Stimulated activated CD8-positive, alpha-beta memory T cell treated with anti-CD3 and anti-CD28 coated beads, Interleukin-4, amount 100 ng/mL, for 48 hours (primary cell): ENCODE data around the gene RASGRF1.
"Not testable (repeated sequence)": the region's sequence is repeated elsewhere in the genome, so short reads cannot be mapped to it uniquely, and the experiment has no call there.

Source experiments
- DNase-seq: peaks from one replicate; pipeline ENCODE4 v3.0.0-alpha.2; 2020

The RASGRF1 gene

GRCh38 chr15:79003896-79004295 lies 86.7 kb downstream of the RASGRF1 start:
- no peak for DNase-seq

GRCh38 chr15:79003301-79003700 lies 87.3 kb downstream of the RASGRF1 start:
- no peak for DNase-seq

GRCh38 chr15:79002581-79002980 lies 88.0 kb downstream of the RASGRF1 start:
- no peak for DNase-seq

GRCh38 chr15:78999636-79000035 lies 90.9 kb downstream of the RASGRF1 start:
- DNase-seq = no peak

GRCh38 chr15:78998526-78998925 lies 92.1 kb downstream of the RASGRF1 start:
- no peak for DNase-seq

GRCh38 chr15:78997981-78998499 lies 92.5 kb downstream of the RASGRF1 start:
- no peak for DNase-seq

- DNase-seq = no peak
These were observed 93.7 kb downstream of the RASGRF1 start for GRCh38 chr15:78996894-78997275.

GRCh38 chr15:78995921-78996893 lies 94.4 kb downstream of the RASGRF1 start:
- no peak for DNase-seq

- not testable (repeated sequence) for DNase-seq
These were observed 95.4 kb downstream of the RASGRF1 start for GRCh38 chr15:78995161-78995560.

GRCh38 chr15:78993931-78994530 lies 96.5 kb downstream of the RASGRF1 start:
- no peak for DNase-seq

- no peak for DNase-seq
These were observed 97.2 kb downstream of the RASGRF1 start for GRCh38 chr15:78993257-78993930.

- no peak for DNase-seq
These were observed 97.9 kb downstream of the RASGRF1 start for GRCh38 chr15:78992416-78993256.

GRCh38 chr15:78991879-78992278 lies 98.7 kb downstream of the RASGRF1 start:
- no peak for DNase-seq

- DNase-seq = no peak
These were observed 99.1 kb downstream of the RASGRF1 start for GRCh38 chr15:78991476-78991875.

- DNase-seq = no peak
These were observed 100.3 kb downstream of the RASGRF1 start for GRCh38 chr15:78990278-78990677.

- no peak for DNase-seq
These were observed 100.8 kb downstream of the RASGRF1 start for GRCh38 chr15:78989701-78990240.

GRCh38 chr15:78988361-78988911 lies 102.1 kb downstream of the RASGRF1 start:
- DNase-seq = no peak

GRCh38 chr15:78987556-78988360 lies 102.8 kb downstream of the RASGRF1 start:
- DNase-seq = no peak

GRCh38 chr15:78985859-78986475 lies 104.6 kb downstream of the RASGRF1 start:
- no peak for DNase-seq

GRCh38 chr15:78984041-78984440 lies 106.5 kb downstream of the RASGRF1 start:
- no peak for DNase-seq
